ENCODE data around the gene SCYL2. TPM values are rescaled to one million over a fixed set of nuclear protein-coding genes. Genes with fewer than 3 reads are reported as not detected.

Gene SCYL2
- polyA plus RNA-seq, 3 donors, result 16.5 to 25.5 (median 20.4) TPM

- WGBS (ENCODE audit: insufficient coverage), result 90% methylated on average over 5 of the region's 5 CpGs
- TF ChIP-seq CTCF (IDR thresholded peaks at IDR 0.05), result no peak
- Mint-ChIP-seq H3K27ac (no peak overlapping the region), H3K36me3 (no peaks in the 10 kb centered on the region), H3K4me1 (no peaks in the 10 kb centered on the region), H3K27me3 (ENCODE audit: low read depth in 3 of 3) (peaks cover 5 to 7% (median 7%) of the 10 kb centered on the region in 3 donors), H3K9me3 (no peaks in the 10 kb centered on the region), H3K4me3 (no peak overlapping the region)
- Histone ChIP-seq H4K20me1 (ENCODE audit: insufficient read depth, low read length) (no peaks in the 10 kb centered on the region), H3K4me1 (ENCODE audit: control insufficient read depth in 1 of 2, insufficient read depth in 2 of 2, low read length in 2 of 2) (no peaks in the 10 kb centered on the region), H2AFZ (ENCODE audit: insufficient read depth, low read depth, low read length, poor library complexity, severe bottlenecking) (no peak overlapping the region), H3K27ac (ENCODE audit: low read depth in 1 of 2, low read length in 2 of 2) (no peak overlapping the region), H3K79me2 (ENCODE audit: insufficient read depth, low read length) (no peaks in the 10 kb centered on the region), H3K36me3 (replicated peaks in 1 of 2; ENCODE audit: control insufficient read depth in 1 of 2, insufficient read depth in 2 of 2, low read length in 2 of 2) (no peaks in the 10 kb centered on the region), H3K9ac (ENCODE audit: insufficient read depth, low read length, poor library complexity, severe bottlenecking) (no peak overlapping the region), H3K27me3 (ENCODE audit: control insufficient read depth in 2 of 2, insufficient read depth in 2 of 2, low read length in 2 of 2) (no peaks in the 10 kb centered on the region), H3K4me2 (replicated peaks; ENCODE audit: extremely low read depth, low read length, poor library complexity, severe bottlenecking) (no peak overlapping the region), H3K4me3 (replicated peaks in 1 of 3; ENCODE audit: low read depth in 2 of 3, low read length in 3 of 3) (no peak overlapping the region), H3K9me3 (replicated peaks in 1 of 2; ENCODE audit: control insufficient read depth in 1 of 2, insufficient read depth in 1 of 2, low read length in 2 of 2) (no peaks in the 10 kb centered on the region)
- DNase-seq, result no peak
- intact Hi-C loops (cut with micrococcal nuclease), result no loop called here
Observed at GRCh38 chr12:100384559-100384935, 117.6 kb downstream of the SCYL2 start.

GRCh38 chr12:100388382-100388781, 121.4 kb downstream of the SCYL2 start:
- H3K27me3 ChIP-seq (ENCODE audit: control insufficient read depth in 2 of 2, insufficient read depth in 2 of 2, low read length in 2 of 2), result no peaks in the 10 kb centered on the region
- WGBS (ENCODE audit: insufficient coverage), result 100% methylated on average over 1 of the region's 5 CpGs
- H3K79me2 ChIP-seq (ENCODE audit: insufficient read depth, low read length), result no peaks in the 10 kb centered on the region
- no peak overlapping the region for H3K9ac ChIP-seq (ENCODE audit: insufficient read depth, low read length, poor library complexity, severe bottlenecking)
- no peaks in the 10 kb centered on the region for H4K20me1 ChIP-seq (ENCODE audit: insufficient read depth, low read length)
- DNase-seq, result no peak
- H3K9me3 Mint-ChIP-seq, result no peaks in the 10 kb centered on the region
- peaks cover 5 to 9% (median 7%) of the 10 kb centered on the region in 3 donors for H3K27me3 Mint-ChIP-seq (ENCODE audit: low read depth in 3 of 3)
- no peak overlapping the region for H3K27ac Mint-ChIP-seq
- H3K4me1 Mint-ChIP-seq, result no peaks in the 10 kb centered on the region
- H3K4me3 Mint-ChIP-seq, result no peak overlapping the region
- no peak overlapping the region for H3K4me3 ChIP-seq (replicated peaks in 1 of 3; ENCODE audit: low read depth in 2 of 3, low read length in 3 of 3)
- H3K4me2 ChIP-seq (replicated peaks; ENCODE audit: extremely low read depth, low read length, poor library complexity, severe bottlenecking), result no peak overlapping the region
- no peaks in the 10 kb centered on the region for H3K36me3 Mint-ChIP-seq
- intact Hi-C loops (cut with micrococcal nuclease), result no loop called here
- H3K4me1 ChIP-seq (ENCODE audit: control insufficient read depth in 1 of 2, insufficient read depth in 2 of 2, low read length in 2 of 2), result no peaks in the 10 kb centered on the region
- H3K9me3 ChIP-seq (replicated peaks in 1 of 2; ENCODE audit: control insufficient read depth in 1 of 2, insufficient read depth in 1 of 2, low read length in 2 of 2), result no peaks in the 10 kb centered on the region
- H3K36me3 ChIP-seq (replicated peaks in 1 of 2; ENCODE audit: control insufficient read depth in 1 of 2, insufficient read depth in 2 of 2, low read length in 2 of 2), result no peaks in the 10 kb centered on the region
- no peak overlapping the region for H3K27ac ChIP-seq (ENCODE audit: low read depth in 1 of 2, low read length in 2 of 2)
- no peak for TF ChIP-seq CTCF (IDR thresholded peaks at IDR 0.05)
- no peak overlapping the region for H2AFZ ChIP-seq (ENCODE audit: insufficient read depth, low read depth, low read length, poor library complexity, severe bottlenecking)

Small RNA genes within 50 kb of the gene (small RNA-seq; reads per million reads assigned to genes)
- not detected for gene RF00019 (ENCODE audit: insufficient read length, low read depth)

Other genes with a start within 250 kb of the SCYL2 start
- 10 to 100 TPM; 22.0 to 42.5 (median 33.4) TPM for gene BLTP3B, start 124.3 kb upstream of the SCYL2 start, polyA plus RNA-seq
- 10 to 100 TPM in 2 of 3 donors, 1 to 10 TPM in 1; 5.5 to 17.8 (median 16.2) TPM for gene ACTR6, start 66.4 kb upstream of the SCYL2 start, polyA plus RNA-seq
- under 1 TPM in 1 of 3 donors, not detected in 2; 0.25 TPM for gene DEPDC4, start 98 bp upstream of the SCYL2 start, polyA plus RNA-seq
- gene SLC17A8, start 89.9 kb downstream of the SCYL2 start, polyA plus RNA-seq, result not detected
- not detected for gene NR1H4, start 206.7 kb downstream of the SCYL2 start, polyA plus RNA-seq